ENCODE measurements around the gene TPRN.

Gene TPRN

DNA sequence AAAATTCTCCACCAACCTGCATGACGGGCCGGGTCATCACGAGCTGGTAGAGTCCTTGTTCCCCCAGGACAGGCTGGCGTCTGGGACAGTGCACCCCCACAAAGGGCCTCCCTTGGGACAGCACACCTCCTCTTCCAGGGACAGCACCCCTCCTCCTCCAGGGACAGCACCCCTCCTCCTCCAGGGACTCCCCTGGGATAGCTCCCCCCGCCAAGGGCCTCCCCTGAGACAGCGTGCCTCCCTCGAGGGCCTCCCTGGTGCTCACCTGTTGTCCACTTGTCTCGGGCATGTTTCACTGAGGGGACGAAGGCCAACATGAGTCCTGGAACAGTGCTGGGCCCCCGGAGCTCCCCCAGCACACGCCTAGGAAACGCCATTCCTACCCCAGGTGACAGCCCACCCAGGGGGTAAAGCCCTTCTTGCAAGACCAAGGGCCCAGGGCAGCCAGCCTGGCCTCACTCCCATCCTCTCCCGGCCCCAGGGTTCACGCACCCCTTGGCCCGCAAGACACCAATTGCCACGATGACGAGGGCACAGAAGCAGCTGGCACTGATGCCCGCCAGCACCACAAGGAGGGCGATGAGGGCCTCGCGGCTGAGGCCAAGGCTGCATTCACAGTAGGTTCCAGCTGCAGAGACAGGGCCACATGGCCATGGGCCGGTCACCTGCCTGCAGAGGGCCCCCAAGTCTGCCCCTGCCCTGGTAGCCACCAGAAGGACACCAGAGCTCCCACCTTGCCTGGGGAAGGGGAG is 29.2 kb downstream of the TPRN start:
- DNase-seq (ENCODE audit: low spot score): no peak

DNA sequence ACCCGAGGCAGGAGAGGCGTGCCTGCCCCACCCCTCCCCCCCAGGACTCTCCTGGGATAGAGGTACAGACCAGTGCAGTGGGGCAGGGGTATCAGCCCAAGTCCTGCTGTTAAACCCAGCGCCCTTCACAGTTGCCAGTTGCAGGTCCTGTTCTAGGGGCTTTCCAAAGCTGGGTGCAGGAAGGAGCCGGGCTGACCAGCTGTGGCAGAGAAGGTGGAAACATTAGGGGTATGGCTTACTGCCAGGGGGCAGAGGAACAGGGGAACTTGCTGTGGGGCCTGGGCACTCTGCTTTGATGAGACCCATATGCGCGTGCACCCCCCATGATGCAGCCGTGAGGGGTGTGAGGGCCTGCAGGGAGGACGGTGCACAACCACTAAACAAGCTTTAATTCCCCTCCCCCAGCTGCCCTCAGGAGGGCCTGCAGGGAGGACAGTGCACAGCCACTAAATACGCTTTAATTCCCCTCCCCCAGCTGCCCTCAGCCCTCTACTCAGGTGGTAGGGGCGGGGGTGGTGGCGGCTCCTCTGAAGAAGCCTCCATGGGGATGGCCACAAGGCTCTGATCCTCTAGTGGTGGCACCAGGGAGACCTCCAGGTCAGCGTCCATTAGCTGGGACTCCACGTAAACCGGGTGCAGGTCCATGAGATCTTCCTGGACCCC is 29.9 kb downstream of the TPRN start:
- DNase-seq (ENCODE audit: low spot score): no peak

DNA sequence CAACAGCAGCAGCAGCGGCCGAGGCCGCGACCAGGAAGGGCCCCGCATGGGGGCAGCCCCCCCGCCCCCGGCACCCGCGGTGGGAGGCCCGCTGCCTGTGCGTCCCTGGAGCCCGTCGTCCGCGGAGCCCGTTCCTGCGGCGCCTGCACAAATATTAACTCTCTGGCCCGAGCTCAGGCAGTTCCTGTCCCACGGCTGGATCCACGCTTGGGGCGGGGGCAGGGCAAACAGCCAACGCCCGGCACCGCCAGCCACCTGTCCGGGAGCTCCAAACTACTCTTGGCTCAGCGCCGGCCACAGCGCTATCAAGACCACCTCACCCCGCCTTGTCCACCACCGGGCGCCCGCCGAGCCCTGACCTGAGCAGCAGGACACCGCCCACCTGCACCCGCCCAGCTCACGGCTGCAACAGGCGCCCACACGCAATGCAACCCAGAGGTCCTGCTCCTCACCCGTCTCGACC is 30.6 kb downstream of the TPRN start, which contains the start of gene LRRC26:
Gene LRRC26 (minus strand): TSS at position 156 of the 463 bp plus-strand sequence. CDS start 108 bp downstream, at position 48.
- DNase-seq (ENCODE audit: low spot score): no peak

DNA sequence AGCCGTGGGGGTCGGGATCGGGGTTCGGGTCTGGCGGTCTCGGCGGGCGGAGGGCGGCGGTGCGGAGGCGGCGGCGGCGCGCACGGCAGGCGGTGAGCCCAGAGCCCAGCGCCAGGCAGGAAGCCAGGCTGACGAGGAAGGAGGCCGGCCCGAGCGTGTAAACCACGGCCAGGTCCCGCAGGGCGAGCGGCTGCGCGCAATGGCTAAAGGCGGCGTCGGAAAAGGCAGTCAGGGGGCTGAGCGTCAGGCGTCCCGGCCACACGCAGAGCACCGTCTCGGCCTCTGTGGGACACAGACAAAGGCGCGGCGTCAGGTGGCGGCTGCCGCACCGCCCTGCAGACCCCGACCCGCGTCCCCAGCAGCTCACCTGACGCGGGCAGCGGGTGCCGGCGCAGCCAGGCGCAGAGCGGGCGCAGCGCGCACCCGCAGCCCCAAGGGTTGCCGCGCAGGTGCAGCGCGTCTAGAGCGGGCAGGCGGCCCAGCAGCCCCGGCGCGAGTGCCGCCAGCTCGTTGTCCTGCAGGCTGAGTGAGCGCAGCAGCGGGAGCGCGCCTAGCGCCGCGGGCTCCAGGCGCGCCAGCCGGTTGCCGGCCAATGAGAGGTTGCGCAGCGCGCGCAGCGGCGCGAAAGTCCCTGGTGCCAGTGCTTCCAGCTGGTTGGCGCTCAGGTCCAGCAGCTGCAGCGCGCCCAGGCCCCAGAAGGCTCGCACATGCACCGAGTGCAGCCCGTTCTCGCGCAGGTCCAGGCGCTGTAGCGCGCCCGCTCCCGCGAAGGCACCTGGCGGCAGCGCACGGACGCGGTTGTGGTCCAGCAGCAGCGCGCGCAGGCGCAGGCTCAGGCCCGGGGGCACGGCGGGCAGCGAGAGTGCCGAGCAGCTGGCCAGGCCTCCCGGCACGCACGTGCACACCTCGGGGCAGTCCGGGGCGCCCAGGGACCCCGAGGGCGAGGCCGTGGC is 31.4 kb downstream of the TPRN start:
- no peak for DNase-seq (ENCODE audit: low spot score)

DNA sequence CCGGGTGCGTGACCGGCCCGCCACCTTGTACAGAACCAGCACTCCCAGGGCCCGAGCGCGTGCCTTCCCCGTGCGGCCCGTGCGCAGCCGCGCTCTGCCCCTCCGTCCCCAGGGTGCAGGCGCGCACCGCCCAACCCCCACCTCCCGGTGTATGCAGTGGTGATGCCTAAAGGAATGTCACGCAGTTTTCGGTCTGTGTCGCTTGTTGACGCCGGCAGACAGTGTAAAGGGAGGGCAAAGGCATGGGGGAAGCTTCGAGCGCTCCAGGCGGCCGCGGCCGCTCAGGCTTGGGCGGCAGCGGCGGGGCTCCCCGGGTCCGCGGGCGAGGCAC is 32.0 kb downstream of the TPRN start:
- no peak for DNase-seq (ENCODE audit: low spot score)

DNA sequence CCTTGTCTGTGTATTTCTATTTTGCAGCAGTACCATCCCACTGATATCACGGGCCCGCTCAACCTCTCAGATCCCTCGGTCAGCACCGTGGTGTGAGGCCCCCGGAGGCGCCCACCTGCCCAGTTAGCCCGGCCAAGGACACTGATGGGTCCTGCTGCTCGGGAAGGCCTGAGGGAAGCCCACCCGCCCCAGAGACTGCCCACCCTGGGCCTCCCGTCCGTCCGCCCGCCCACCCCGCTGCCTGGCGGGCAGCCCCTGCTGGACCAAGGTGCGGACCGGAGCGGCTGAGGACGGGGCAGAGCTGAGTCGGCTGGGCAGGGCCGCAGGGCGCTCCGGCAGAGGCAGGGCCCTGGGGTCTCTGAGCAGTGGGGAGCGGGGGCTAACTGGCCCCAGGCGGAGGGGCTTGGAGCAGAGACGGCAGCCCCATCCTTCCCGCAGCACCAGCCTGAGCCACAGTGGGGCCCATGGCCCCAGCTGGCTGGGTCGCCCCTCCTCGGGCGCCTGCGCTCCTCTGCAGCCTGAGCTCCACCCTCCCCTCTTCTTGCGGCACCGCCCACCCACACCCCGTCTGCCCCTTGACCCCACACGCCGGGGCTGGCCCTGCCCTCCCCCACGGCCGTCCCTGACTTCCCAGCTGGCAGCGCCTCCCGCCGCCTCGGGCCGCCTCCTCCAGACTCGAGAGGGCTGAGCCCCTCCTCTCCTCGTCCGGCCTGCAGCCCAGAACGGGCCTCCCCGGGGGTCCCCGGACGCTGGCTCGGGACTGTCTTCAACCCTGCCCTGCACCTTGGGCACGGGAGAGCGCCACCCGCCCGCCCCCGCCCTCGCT is 32.6 kb downstream of the TPRN start:
- no peak for DNase-seq (ENCODE audit: low spot score)

DNA sequence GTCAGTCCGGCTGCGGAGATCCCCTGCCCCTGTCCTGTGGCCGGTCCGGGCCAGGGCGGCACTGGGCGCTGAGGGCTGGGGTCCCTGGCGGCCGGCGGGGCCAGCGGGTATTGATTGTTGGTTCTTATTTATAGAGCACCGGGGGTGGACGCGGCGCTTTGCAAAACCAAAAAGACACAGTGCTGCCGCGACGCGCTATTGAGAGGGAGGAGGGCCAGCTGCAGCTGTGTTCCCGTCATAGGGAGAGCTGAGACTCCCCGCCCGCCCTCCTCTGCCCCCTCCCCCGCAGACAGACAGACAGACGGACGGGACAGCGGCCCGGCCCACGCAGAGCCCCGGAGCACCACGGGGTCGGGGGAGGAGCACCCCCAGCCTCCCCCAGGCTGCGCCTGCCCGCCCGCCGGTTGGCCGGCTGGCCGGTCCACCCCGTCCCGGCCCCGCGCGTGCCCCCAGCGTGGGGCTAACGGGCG is 33.2 kb downstream of the TPRN start:
- no peak for DNase-seq (ENCODE audit: low spot score)

DNA sequence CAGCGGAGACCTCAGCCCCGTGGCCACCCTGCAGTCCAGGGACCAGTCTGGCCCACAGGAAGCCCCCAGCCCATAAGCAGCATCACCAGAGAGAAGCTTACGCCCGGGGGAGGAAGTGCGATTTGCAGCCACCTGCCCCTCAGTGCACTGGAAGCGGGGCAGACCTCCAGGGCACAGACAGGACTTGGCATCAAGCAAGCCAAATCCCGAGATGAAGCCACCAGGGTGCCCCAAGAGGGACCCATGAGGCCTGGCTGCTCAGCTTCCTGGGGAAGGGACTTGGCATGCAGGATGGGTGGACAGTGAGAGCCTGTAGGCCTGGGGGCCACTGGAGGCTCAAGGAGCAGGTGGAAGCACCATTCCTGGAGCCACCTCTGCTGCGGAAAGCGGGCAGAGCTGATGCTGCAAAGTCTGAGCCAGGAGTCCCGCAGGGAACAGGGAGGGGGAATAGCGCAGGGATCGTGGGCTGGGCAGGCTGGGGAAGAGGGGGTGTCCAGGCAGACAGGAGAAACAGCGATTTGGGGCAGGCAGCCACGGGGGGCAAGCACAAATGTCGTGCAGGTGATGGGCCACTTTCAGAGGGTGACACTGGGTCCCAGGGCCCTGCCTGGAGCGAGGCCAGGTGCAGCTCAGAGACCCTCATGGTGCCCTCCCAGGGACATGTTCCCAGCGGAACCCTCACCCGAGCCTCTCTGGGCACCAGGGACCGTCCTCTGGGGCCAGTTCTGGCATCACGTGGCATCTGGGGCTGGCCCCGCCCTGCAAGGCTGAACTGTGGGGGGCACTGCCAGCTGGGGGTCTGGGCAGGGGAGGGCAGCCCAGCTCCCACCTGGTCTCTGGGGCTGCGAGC is 33.9 kb downstream of the TPRN start:
- no peak for DNase-seq (ENCODE audit: low spot score)

DNA sequence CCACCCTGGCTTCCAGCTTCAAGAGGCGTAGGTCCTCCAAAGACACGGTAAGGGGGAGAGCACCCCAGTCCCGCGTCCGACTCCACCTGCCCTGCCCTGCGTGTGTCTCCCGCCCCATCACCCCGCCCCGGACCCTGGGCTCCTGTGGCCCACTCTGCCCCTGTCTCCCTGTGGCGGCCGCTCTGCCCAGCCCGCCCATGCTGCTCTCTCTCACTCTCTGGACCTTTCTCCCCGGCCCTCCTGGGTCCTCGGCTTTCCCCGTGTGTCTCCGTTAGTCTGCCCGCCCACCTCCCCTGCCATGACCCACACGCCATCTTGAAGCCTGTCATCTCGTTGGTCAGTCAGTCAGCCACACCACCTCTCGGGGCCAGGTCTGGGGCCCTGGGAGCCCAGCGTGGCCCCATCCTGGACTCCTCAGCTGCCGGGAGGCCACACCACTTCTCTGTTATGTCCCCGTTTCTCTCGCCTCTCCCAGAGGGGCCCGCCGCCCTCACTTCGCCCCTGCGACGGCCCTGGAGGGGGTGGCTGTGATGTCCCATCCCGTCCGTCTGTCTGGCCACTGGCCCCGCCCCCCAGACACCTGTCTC is 35.2 kb downstream of the TPRN start:
- DNase-seq (ENCODE audit: low spot score): no peak

DNA sequence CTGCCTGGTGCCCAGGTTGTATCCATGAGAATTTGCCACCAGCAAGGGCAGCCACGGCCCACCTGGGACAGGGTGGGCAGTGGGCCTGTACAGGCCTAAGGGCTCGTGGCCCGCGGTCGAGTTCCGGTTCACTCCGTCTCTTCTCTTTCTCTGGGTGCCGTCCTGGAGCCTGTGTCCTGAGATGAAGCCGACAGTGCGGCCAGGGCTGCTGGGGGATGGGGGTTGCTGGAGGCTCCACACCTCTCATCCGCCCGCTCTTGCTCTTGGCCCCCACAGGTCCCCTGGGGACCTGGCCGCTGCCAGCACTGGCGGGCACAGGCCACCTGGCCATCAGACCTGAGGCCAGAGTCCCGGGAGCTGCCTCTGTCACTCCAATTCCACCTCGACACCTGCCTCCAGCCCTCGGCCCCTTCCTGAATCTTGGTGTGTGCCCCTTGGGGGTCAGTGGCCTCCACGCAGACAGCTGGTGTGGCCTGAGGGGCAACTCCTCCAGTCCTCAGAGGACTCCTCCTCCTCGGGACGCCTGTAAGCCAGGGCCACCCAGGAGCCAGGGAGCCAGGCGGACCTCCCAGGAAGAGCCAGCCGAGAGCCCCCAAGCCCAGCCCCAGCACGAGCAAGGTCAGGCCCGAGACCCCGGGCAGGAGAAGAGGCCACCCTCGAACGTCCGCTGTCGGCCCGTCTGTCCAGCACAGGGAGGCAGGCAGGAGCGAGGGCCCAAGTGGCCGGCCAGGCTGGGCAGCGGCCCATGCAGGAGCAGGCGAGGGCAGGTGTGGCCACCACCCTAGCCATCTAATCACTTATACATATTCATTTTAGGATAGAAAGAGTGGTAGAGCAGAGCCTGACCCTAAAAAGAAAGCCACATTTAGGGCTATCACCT is 35.9 kb downstream of the TPRN start:
- DNase-seq (ENCODE audit: low spot score): no peak

DNA sequence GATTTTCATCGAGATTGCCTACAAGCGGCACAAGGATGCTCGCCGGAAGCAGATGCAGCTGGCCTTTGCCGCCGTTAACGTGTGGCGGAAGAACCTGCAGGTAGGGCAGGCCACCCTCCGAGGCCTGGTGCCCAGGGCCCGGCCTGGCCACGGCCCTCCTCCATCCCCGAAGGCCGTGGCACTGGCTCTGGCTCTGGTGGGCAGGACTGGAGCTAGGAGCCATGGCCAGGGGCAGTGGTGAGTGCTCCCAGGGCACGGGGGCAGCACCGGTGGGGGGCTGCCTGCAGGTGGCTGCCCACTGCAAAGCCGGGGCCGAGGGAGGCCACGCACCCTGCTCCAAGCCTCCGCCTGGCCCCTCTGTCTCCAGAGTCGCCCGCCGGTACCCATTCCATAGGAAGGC is 36.7 kb downstream of the TPRN start:
- no peak for DNase-seq (ENCODE audit: low spot score)

DNA sequence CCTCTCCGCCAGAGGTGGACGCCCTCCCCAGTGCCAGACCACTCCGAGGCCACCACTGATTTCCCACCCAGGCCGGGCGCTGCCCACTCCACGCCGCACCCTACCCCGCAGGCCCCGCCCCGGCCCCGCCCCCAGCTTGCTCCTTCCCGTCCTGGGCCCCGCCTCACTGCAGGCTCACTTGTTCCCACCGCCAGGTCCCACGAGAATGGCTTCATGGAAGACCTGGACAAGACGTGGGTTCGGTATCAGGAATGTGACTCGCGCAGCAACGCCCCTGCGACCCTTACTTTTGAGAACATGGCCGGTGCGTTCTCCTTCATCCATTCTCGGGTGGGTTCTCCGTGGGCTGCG is 37.2 kb downstream of the TPRN start:
- no peak for DNase-seq (ENCODE audit: low spot score)

DNA sequence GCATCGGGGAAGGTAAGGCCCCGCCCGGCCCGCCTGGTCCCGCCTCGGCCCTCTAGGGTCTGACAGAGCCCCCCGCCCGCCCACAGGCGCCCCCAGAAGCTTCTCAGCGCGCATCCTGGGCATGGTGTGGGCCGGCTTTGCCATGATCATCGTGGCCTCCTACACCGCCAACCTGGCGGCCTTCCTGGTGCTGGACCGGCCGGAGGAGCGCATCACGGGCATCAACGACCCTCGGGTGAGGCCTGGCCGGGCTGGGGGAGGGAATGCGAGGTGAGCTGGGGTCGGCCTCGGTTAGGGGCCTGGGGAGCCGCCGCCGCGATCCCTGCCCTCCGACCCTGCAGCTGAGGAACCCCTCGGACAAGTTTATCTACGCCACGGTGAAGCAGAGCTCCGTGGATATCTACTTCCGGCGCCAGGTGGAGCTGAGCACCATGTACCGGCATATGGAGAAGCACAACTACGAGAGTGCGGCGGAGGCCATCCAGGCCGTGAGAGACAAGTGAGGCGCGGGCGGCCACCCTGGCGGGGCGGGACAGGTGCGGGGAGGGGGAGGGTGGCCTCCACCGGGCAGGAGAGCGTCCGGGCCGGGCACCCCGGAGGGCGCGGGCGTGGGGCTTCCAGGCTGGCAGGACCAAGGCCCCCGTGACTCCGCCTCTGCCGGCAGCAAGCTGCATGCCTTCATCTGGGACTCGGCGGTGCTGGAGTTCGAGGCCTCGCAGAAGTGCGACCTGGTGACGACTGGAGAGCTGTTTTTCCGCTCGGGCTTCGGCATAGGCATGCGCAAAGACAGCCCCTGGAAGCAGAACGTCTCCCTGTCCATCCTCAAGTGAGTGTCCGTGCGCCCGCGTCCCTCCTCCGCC is 37.8 kb downstream of the TPRN start:
- peak; percentile 70 for DNase-seq (ENCODE audit: low spot score)

DNA sequence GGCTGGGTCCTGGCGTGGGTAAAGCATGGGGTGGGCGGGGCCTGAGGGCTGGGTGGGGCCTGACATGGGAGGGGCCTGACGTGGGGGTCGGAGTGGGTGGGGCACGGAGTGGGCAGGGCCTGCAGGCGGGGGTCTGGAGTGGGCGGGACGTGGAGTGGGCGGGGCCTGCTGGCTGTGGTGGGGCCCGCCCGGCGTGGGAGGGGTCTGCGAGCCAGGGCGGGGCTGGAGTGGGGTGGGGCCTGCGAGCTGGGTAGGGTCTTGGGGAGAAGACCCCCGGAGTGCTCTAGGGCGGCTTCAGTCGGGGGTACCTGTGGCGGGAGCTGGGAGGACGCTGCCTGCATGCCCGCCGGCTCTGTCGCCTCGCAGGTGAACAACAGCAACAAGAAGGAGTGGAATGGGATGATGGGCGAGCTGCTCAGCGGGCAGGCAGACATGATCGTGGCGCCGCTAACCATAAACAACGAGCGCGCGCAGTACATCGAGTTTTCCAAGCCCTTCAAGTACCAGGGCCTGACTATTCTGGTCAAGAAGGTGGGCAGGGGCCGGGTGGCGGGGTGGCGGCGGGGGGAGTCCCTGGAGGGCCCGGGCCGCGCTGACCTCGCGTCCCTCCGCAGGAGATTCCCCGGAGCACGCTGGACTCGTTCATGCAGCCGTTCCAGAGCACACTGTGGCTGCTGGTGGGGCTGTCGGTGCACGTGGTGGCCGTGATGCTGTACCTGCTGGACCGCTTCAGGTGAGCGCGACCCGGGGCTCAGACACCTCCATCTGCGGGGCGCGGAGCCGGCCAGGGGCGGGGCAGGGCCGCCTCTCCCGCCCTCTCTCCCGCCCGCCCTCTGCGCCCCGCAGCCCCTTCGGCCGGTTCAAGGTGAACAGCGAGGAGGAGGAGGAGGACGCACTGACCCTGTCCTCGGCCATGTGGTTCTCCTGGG is 38.7 kb downstream of the TPRN start:
- no peak for DNase-seq (ENCODE audit: low spot score)

DNA sequence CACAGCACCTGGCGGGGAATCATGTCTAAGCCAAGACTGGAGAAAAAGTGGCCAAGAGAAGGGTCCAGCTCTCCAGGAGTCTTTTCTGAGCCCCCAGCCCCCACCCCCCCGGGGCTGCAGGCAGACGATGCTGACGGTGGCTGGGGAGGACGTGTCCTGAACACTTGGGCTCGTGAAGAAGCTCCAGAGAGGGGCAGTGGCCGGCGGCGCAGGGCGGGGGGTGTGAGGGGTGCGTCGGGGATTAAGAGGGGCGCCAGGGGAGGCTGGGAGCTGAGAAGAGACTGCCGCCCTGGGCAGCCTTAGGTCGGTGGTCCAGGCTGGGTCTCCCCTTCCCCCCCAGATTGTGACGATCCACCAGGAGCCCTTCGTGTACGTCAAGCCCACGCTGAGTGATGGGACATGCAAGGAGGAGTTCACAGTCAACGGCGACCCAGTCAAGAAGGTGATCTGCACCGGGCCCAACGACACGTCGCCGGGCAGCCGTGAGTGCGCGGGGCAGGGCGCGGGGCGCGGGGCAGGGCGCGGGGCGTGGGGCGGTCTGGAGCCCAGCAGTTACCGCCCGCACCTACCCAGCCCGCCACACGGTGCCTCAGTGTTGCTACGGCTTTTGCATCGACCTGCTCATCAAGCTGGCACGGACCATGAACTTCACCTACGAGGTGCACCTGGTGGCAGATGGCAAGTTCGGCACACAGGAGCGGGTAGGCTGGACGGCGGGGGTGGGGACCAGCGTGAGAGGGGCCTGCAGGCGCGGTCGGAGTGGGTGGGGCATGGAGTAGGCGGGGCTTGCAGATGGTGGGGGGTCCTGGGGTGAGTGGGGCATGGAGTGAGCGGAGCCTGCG is 39.6 kb downstream of the TPRN start:
- DNase-seq (ENCODE audit: low spot score): no peak

DNA sequence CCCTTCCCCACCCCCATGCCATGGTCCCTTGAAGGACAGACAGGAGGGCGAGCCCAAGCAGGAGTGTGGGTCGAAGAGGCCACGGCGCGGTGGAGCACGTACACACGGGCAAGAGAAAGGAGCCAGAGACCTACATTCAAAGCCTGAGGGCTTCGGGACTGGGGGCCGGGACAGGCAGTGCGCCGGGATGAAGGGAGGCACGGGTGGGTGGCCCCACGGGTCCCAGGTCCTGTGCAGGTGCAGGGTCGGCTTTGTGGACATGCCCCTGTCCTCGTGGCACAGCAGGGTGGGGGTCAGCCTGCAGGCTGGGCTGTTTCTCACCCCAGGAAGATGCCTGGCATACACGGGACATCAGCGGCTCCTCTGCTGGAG is 40.5 kb downstream of the TPRN start:
- DNase-seq (ENCODE audit: low spot score): no peak

Measured in hepatic stellate cell (primary cell).